H1 (cell line): ENCODE results near the gene GALNT17. TPM values are rescaled to one million over a fixed set of nuclear protein-coding genes. Genes with fewer than 3 reads are reported as not detected.

Experiments
- CTCF ChIA-PET: fragments of 300-600 bp; sonication (Branson Sonifier 250); formaldehyde crosslinking; loops from one replicate; lab custom pipeline; 2021; ENCODE audit not compliant: partially characterized antibody; lab: Charles Lee
- POLR2A ChIA-PET: fragments of 300-600 bp; sonication (Branson Sonifier 250); formaldehyde crosslinking; loops from one replicate; lab custom pipeline; 2021; ENCODE audit warnings: inconsistent platforms; ENCODE audit not compliant: partially characterized antibody; lab: Charles Lee
- DNase-seq, 2 experiments: peaks; one replicate each; pipeline versions ENCODE4 v3.0.0 to v3.0.0-alpha.2; 2010 to 2022; ENCODE audit warnings: low spot score in 2 of 2, low read depth in 1 of 2, mixed read lengths in 1 of 2
- FAIRE-seq: peaks from 2 replicates; lab custom pipeline; 2011; peaks lifted over from hg19 to GRCh38; lab: Jason Lieb, UNC
- H2AFZ ChIP-seq: 2 replicates; pipeline ENCODE4 v1.8.1; 2012; ENCODE audit warnings: low read length, inconsistent platforms
- H2AK5ac ChIP-seq: 2 replicates; pipeline ENCODE4 v1.6.1; 2013; ENCODE audit warnings: low read depth, low read length
- H2BK120ac ChIP-seq: replicated peaks from 2 replicates; pipeline ENCODE3; 2013; ENCODE audit warnings: low read depth, low read length, inconsistent platforms
- H2BK12ac ChIP-seq: 2 replicates; pipeline ENCODE4 v1.6.1; 2013; ENCODE audit warnings: low read depth, low read length
- H2BK15ac ChIP-seq: 2 replicates; pipeline ENCODE4 v1.6.1; 2013; ENCODE audit warnings: low read length
- H2BK20ac ChIP-seq: 2 replicates; pipeline ENCODE4 v1.6.1; 2013; ENCODE audit warnings: low read length
- H2BK5ac ChIP-seq: 2 replicates; pipeline ENCODE4 v1.6.1; 2013; ENCODE audit warnings: low read depth, low read length
- H3K14ac ChIP-seq: 2 replicates; pipeline ENCODE4 v1.6.1; 2013; ENCODE audit warnings: inconsistent platforms; ENCODE audit not compliant: insufficient read length
- H3K18ac ChIP-seq: 2 replicates; pipeline ENCODE4 v1.6.1; 2013; ENCODE audit warnings: low read length; ENCODE audit errors: extremely low read depth
- H3K23ac ChIP-seq: 2 replicates; pipeline ENCODE4 v1.6.1; 2013; ENCODE audit warnings: inconsistent platforms; ENCODE audit not compliant: insufficient read length
- H3K23me2 ChIP-seq: 2 replicates; pipeline ENCODE4 v1.6.1; 2013; ENCODE audit warnings: low read depth, low read length
- H3K27ac ChIP-seq: 2 replicates; pipeline ENCODE4 v1.6.1; 2011; ENCODE audit warnings: low read depth, low read length, inconsistent platforms
- H3K27me3 ChIP-seq, 4 experiments: replicated peaks in 1 of 4; 1 replicate in 1 of 4; 2 replicates in 3 of 4; pipeline versions ENCODE4 v1.6.1 to v1.8.1; 2011 to 2013; ENCODE audit warnings: low read length in 3 of 4, mild to moderate bottlenecking in 3 of 4, inconsistent platforms in 2 of 4, mixed read lengths in 2 of 4, moderate library complexity in 1 of 4; ENCODE audit not compliant: control insufficient read depth in 3 of 4, insufficient read depth in 3 of 4; ENCODE audit errors: extremely low read depth in 1 of 4
- H3K36me3 ChIP-seq, 4 experiments: 2 replicates each; pipeline versions ENCODE4 v1.6.1 to v1.8.1; 2011 to 2013; ENCODE audit warnings: mild to moderate bottlenecking in 4 of 4, low read length in 3 of 4, moderate library complexity in 2 of 4, control low read depth in 1 of 4, inconsistent platforms in 1 of 4; ENCODE audit not compliant: insufficient read depth in 4 of 4, control insufficient read depth in 2 of 4
- H3K4ac ChIP-seq: replicated peaks from 2 replicates; pipeline ENCODE3; 2013; ENCODE audit warnings: low read length, low read depth, mixed read lengths, inconsistent platforms; ENCODE audit not compliant: insufficient read length
- H3K4me1 ChIP-seq, 4 experiments: replicated peaks in 1 of 4; 1 replicate in 1 of 4; 2 replicates in 3 of 4; pipeline versions ENCODE4 v1.6.1 to v1.8.1; 2011 to 2013; ENCODE audit warnings: low read length in 3 of 4, inconsistent platforms in 2 of 4, mixed read lengths in 1 of 4; ENCODE audit not compliant: insufficient read depth in 4 of 4, control insufficient read depth in 3 of 4
- H3K4me2 ChIP-seq, 2 experiments: 2 replicates each; pipeline versions ENCODE4 v1.6.1 to v1.8.1; 2011 to 2013; ENCODE audit warnings: low read depth in 2 of 2, low read length in 2 of 2, control low read depth in 1 of 2, inconsistent platforms in 1 of 2, mild to moderate bottlenecking in 1 of 2; ENCODE audit not compliant: insufficient read depth in 1 of 2
- H3K4me3 ChIP-seq, 4 experiments: fragments of 200-600, 300-600 bp in 1 of 4; sonication (generic), shearing (Covaris generic), sonication (Bioruptor Twin) in 1 of 4; 2 replicates each; pipeline versions ENCODE4 v1.5.1 to v1.8.1; 2011 to 2016; ENCODE audit warnings: low read length in 4 of 4, low read depth in 3 of 4, control low read depth in 2 of 4, inconsistent platforms in 2 of 4, mild to moderate bottlenecking in 2 of 4, mixed read lengths in 1 of 4, moderate library complexity in 1 of 4; ENCODE audit not compliant: insufficient read depth in 2 of 4; ENCODE audit errors: extremely low read depth in 1 of 4
- H3K56ac ChIP-seq: replicated peaks from 2 replicates; pipeline ENCODE3; 2013; ENCODE audit warnings: low read depth, mild to moderate bottlenecking, mixed read lengths, low read length, inconsistent platforms; ENCODE audit not compliant: insufficient read length
- H3K79me1 ChIP-seq: 2 replicates; pipeline ENCODE4 v1.6.1; 2013; ENCODE audit warnings: low read depth, low read length, control low read depth
- H3K79me2 ChIP-seq, 2 experiments: 2 replicates each; pipeline versions ENCODE4 v1.6.1 to v1.8.1; 2012 to 2013; ENCODE audit warnings: low read length in 2 of 2, mild to moderate bottlenecking in 2 of 2, inconsistent platforms in 1 of 2; ENCODE audit not compliant: insufficient read depth in 2 of 2, control insufficient read depth in 1 of 2
- H3K9ac ChIP-seq, 4 experiments: replicated peaks in 1 of 4; 1 replicate in 1 of 4; 2 replicates in 3 of 4; pipeline versions ENCODE4 v1.6.1 to v1.8.1; 2011 to 2013; ENCODE audit warnings: low read depth in 3 of 4, low read length in 3 of 4, control low read depth in 2 of 4, mild to moderate bottlenecking in 2 of 4, moderate library complexity in 2 of 4, inconsistent platforms in 1 of 4; ENCODE audit errors: extremely low read depth in 1 of 4
- H3K9me3 ChIP-seq, 2 experiments: 2 replicates each; pipeline versions ENCODE4 v1.6.1 to v1.8.1; 2012 to 2013; ENCODE audit warnings: mild to moderate bottlenecking in 2 of 2, moderate library complexity in 2 of 2, control low read depth in 1 of 2, inconsistent platforms in 1 of 2, low read depth in 1 of 2, low read length in 1 of 2, mixed read lengths in 1 of 2; ENCODE audit not compliant: insufficient read depth in 2 of 2
- H4K20me1 ChIP-seq, 2 experiments: replicated peaks in 1 of 2; 2 replicates each; pipeline versions ENCODE3 to v1.8.1; 2011 to 2013; ENCODE audit warnings: inconsistent platforms in 2 of 2, low read length in 2 of 2, mild to moderate bottlenecking in 1 of 2; ENCODE audit not compliant: insufficient read depth in 2 of 2, control insufficient read depth in 1 of 2
- H4K5ac ChIP-seq: 2 replicates; pipeline ENCODE4 v1.6.1; 2013; ENCODE audit warnings: low read length, low read depth, mixed read lengths, inconsistent platforms; ENCODE audit not compliant: insufficient read length
- H4K8ac ChIP-seq: 2 replicates; pipeline ENCODE4 v1.8.0; 2013; ENCODE audit warnings: mild to moderate bottlenecking, moderate library complexity, low read length, inconsistent platforms; ENCODE audit not compliant: insufficient read depth; ENCODE audit errors: extremely low read depth
- H4K91ac ChIP-seq: replicated peaks from 2 replicates; pipeline ENCODE3; 2013; ENCODE audit warnings: low read length, mixed read lengths, inconsistent platforms; ENCODE audit not compliant: insufficient read length
- CHD1 ChIP-seq: IDR thresholded peaks from 2 replicates; pipeline ENCODE4 v1.6.1; 2012; ENCODE audit warnings: low read depth, low read length, improper control_type of control experiment
- CREB1 ChIP-seq: IDR thresholded peaks from 2 replicates; pipeline ENCODE4 v1.6.1; 2012; ENCODE audit warnings: inconsistent platforms
- JUN ChIP-seq: IDR thresholded peaks from 2 replicates; pipeline ENCODE4 v1.6.1; 2011; ENCODE audit warnings: low read depth, mild to moderate bottlenecking, improper control_type of control experiment, low read length
- POU5F1 ChIP-seq: IDR thresholded peaks from 2 replicates; pipeline ENCODE4 v1.6.1; 2011; ENCODE audit warnings: low read depth, mild to moderate bottlenecking, low read length, moderate library complexity
- SRF ChIP-seq: IDR thresholded peaks from 2 replicates; pipeline ENCODE4 v1.6.1; 2011; ENCODE audit warnings: mild to moderate bottlenecking, low read depth, low read length, moderate library complexity
- WGBS, 2 experiments: shearing (Covaris generic) in 1 of 2; methylation state at CpG; one replicate each; pipeline versions ENCODE4 v1.1.6 to v1.1.7; 2013 to 2015; ENCODE audit warnings: low lambda C conversion rate in 2 of 2, mixed read lengths in 2 of 2, inconsistent platforms in 1 of 2, low coverage in 1 of 2, missing lambda C conversion rate in 1 of 2; ENCODE audit not compliant: insufficient replicate concordance in 2 of 2, insufficient coverage in 1 of 2, insufficient read length in 1 of 2; ENCODE audit errors: extremely low coverage in 1 of 2, missing lambda C conversion rate in 1 of 2; 5-methylcytosine and 5-hydroxymethylcytosine counted together
- polyA plus RNA-seq, 7 experiments: library from polyadenylated mRNA; depleted of rRNA in 3 of 7; stranded (reverse) in 5 of 7; unstranded in 2 of 7; fragments of >200 nt in 5 of 7; fragments of 200-250 nt in 2 of 7; gene quantifications; 1 replicate in 5 of 7; 2 replicates in 1 of 7; 4 replicates in 1 of 7; pipeline versions ENCODE4 v1.2.1 to v1.2.3, GENCODE V29; 2011 to 2013; ENCODE audit warnings: missing spikeins in 2 of 7, mixed read lengths in 2 of 7
- total RNA-seq: library from RNA; stranded (reverse); fragmentation: NEBNext Ultra II Directional; extraction: Animal tissue kit (Norgen Biotek cat#: 25700); gene quantifications from 2 replicates; pipeline ENCODE4 v1.2.1, GENCODE V29; 2021

The GALNT17 gene
- total and polyA plus RNA-seq, 2 of the 8 experiments (the other 6 are each of a cell fraction or from before 2014, with no cell fraction given): 37.7 to 47.0 TPM

DNA sequence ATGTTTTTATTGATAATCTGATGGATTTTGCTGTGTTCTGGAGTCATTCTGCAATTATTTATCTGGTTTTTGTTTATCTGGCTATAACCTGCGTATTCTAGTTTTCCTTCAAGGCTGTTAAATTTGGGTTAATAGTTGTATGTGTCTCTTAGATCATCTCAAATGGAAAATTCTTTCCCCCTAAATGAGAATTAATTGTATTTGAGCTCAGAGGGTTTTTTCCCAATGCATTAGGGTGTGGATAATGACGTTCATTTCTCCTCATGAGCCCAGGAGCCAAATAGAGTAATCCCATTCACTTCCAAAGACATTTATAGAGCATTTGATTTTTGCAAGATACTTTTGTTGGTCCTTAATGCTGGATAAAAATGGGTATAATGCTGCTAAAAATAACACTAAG is 564.6 kb downstream of the GALNT17 start:
- no peaks in the 10 kb centered on the region for H3K79me1 ChIP-seq
- ChIA-PET CTCF (interaction anchor here (0.9 to 1.0 kb wide), 2 partner anchors 10 to 147 kb away, joined by 3 read pairs; no protein-coding TSS in a partner anchor), POLR2A (interaction anchor here (1.6 kb wide), 1 partner anchor 14 kb away, joined by 3 read pairs; no protein-coding TSS in a partner anchor)
- H3K23ac ChIP-seq: no peak overlapping the region
- H2AFZ ChIP-seq: no peak overlapping the region
- no peak overlapping the region for H3K4ac ChIP-seq
- H2BK5ac ChIP-seq: no peak overlapping the region
- no peaks in the 10 kb centered on the region for H3K79me2 ChIP-seq
- no peak overlapping the region for H3K4me2 ChIP-seq
- H3K4me1 ChIP-seq: no peaks in the 10 kb centered on the region
- no peak overlapping the region for H3K27ac ChIP-seq
- 0 out of 4 replicates have a peak, but pooled peaks cover 0 to 2% of the 10 kb centered on the region in 2 experiments for H3K9me3 ChIP-seq
- H3K56ac ChIP-seq: no peak overlapping the region
- H4K91ac ChIP-seq: no peak overlapping the region
- no peak overlapping the region for H2BK20ac ChIP-seq
- H2BK12ac ChIP-seq: no peak overlapping the region
- H2BK15ac ChIP-seq: no peak overlapping the region
- H3K18ac ChIP-seq: no peak overlapping the region
- FAIRE-seq (no peak), DNase-seq (no peak)
- no peaks in the 10 kb centered on the region for H3K27me3 ChIP-seq
- TF ChIP-seq CHD1 (no peak), JUN (no peak), SRF (no peak), POU5F1 (no peak), CREB1 (no peak)
- no peak overlapping the region for H3K9ac ChIP-seq
- no peak overlapping the region for H2AK5ac ChIP-seq
- no peaks in the 10 kb centered on the region; a peak in 1 of 8 replicates for H3K36me3 ChIP-seq
- no peaks in the 10 kb centered on the region for H4K20me1 ChIP-seq
- no peak overlapping the region for H3K4me3 ChIP-seq
- 80% methylated on average over 2 of the region's 2 CpGs; no CpG with 5 or more reads in 1 of the 2 experiments for WGBS, 2 experiments
- H3K23me2 ChIP-seq: no peaks in the 10 kb centered on the region
- no peak overlapping the region for H4K8ac ChIP-seq
- no peak overlapping the region for H2BK120ac ChIP-seq
- no peak overlapping the region for H3K14ac ChIP-seq
- no peak overlapping the region for H4K5ac ChIP-seq
